MM.1S (cell line): ENCODE data around the gene OLFML2A.

Experiments
- CTCF ChIP-seq: fragments of 300-600 bp; sonication (generic); IDR thresholded peaks from 2 replicates; pipeline ENCODE4 v1.5.1; 2016; ENCODE audit warnings: antibody characterized with exemption, low read length, mixed read lengths
- EZH2 ChIP-seq: fragments of 300-600 bp; sonication (generic); optimal IDR thresholded peaks from 2 replicates; pipeline ENCODE3; 2017; ENCODE audit warnings: low read depth, mild to moderate bottlenecking, antibody characterized with exemption, low read length, mixed read lengths
- EZH2phosphoT487 ChIP-seq: fragments of 300-600 bp; sonication (generic); IDR thresholded peaks from 2 replicates; pipeline ENCODE4 v1.6.1; 2018; ENCODE audit warnings: antibody characterized with exemption, low read length

GRCh38 chr9:124782661-124783574 is 6.0 kb downstream of the OLFML2A start:
- no peak for TF ChIP-seq CTCF
- no peak for TF ChIP-seq EZH2
- TF ChIP-seq EZH2phosphoT487: no peak
